ENCODE results near the gene PITX2. TPM values are rescaled to one million over a fixed set of nuclear protein-coding genes. Genes with fewer than 3 reads are reported as not detected.

PITX2 gene
- 0.26 TPM in 1 of 2 replicates, not detected in the other for total RNA-seq

GRCh38 chr4:110622841-110623717, at the start of gene PITX2:
PITX2 (minus strand) TSS chr4:110623077; CDS start chr4:110622460, 617 bp downstream.
- no peaks in the 10 kb centered on the region for H3K36me3 ChIP-seq (ENCODE audit: control insufficient read depth, insufficient read depth, low read length)
- DNase-seq (ENCODE audit: low read depth) (peak; percentile 55), FAIRE-seq (no peak)
- peaks cover 82% of the 10 kb centered on the region for H3K27me3 ChIP-seq (ENCODE audit: control insufficient read depth, insufficient read depth, low read length)
- peak within 1 kb of the TSS; percentile 24 for H3K4me3 ChIP-seq (ENCODE audit: low read depth, low read length)
- TF ChIP-seq CTCF (IDR thresholded peaks at IDR 0.05; ENCODE audit: insufficient read depth, low read length, severe bottlenecking) = no peak

DNA sequence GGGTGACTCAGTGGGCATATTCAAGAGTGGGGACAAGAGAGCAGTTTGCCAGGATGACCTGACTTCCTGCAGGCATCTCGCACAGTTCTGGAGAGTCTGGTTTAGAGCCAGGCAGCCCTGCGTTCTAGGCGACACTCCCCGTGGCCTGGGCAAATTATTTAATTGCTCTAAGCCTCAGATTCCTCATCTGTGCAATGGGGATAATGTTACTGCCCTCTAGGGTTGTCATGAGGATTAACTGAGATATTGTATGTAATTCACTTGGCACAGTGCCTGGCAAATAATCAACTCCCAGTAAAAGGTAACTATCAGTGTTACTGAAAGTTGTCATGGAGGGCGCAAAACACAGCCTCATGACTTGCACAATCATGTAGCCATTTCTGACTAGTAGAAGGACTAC, 48.8 kb upstream of the PITX2 start:
- FAIRE-seq = no peak
- no peak overlapping the region for H3K4me3 ChIP-seq (ENCODE audit: low read depth, low read length)
- no peaks in the 10 kb centered on the region for H3K36me3 ChIP-seq (ENCODE audit: control insufficient read depth, insufficient read depth, low read length)
- DNase-seq (ENCODE audit: low read depth) = no peak
- H3K27me3 ChIP-seq (ENCODE audit: control insufficient read depth, insufficient read depth, low read length) = no peaks in the 10 kb centered on the region
- TF ChIP-seq CTCF (IDR thresholded peaks at IDR 0.05; ENCODE audit: insufficient read depth, low read length, severe bottlenecking) = no peak

- Histone ChIP-seq H3K36me3 (ENCODE audit: control insufficient read depth, insufficient read depth, low read length) (no peaks in the 10 kb centered on the region), H3K4me3 (ENCODE audit: low read depth, low read length) (no peak overlapping the region), H3K27me3 (ENCODE audit: control insufficient read depth, insufficient read depth, low read length) (no peaks in the 10 kb centered on the region)
- no peak for TF ChIP-seq CTCF (IDR thresholded peaks at IDR 0.05; ENCODE audit: insufficient read depth, low read length, severe bottlenecking)
- FAIRE-seq (no peak), DNase-seq (ENCODE audit: low read depth) (peak; percentile 23)
These were observed 46.8 kb upstream of the PITX2 start for GRCh38 chr4:110669663-110670062.

- no peak for FAIRE-seq
These were observed 45.8 kb upstream of the PITX2 start for GRCh38 chr4:110668463-110669235.

GRCh38 chr4:110667670-110668069, 44.8 kb upstream of the PITX2 start:
- TF ChIP-seq CTCF (IDR thresholded peaks at IDR 0.05; ENCODE audit: insufficient read depth, low read length, severe bottlenecking) = no peak
- Histone ChIP-seq H3K4me3 (ENCODE audit: low read depth, low read length) (no peak overlapping the region), H3K27me3 (ENCODE audit: control insufficient read depth, insufficient read depth, low read length) (no peaks in the 10 kb centered on the region), H3K36me3 (ENCODE audit: control insufficient read depth, insufficient read depth, low read length) (no peaks in the 10 kb centered on the region)
- FAIRE-seq = no peak
- no peak for DNase-seq (ENCODE audit: low read depth)

More at GRCh38 chr4:110668463-110669235, 45.8 kb upstream of the PITX2 start:
- Histone ChIP-seq H3K27me3 (ENCODE audit: control insufficient read depth, insufficient read depth, low read length) (no peaks in the 10 kb centered on the region), H3K36me3 (ENCODE audit: control insufficient read depth, insufficient read depth, low read length) (no peaks in the 10 kb centered on the region), H3K4me3 (ENCODE audit: low read depth, low read length) (no peak overlapping the region)
- TF ChIP-seq CTCF (IDR thresholded peaks at IDR 0.05; ENCODE audit: insufficient read depth, low read length, severe bottlenecking) = no peak
- DNase-seq (ENCODE audit: low read depth) = no peak
